NCI-H2171 (cell line): ENCODE data around the gene LXN.
A peak's percentile ranks its signal among the peaks of the same experiment; 100 is the strongest.

ENCODE experiments used
- DNase-seq: peaks from one replicate; lab custom pipeline; 2025; lab: John Stamatoyannopoulos, UW

LXN gene

GRCh38 chr3:158668506-158668905 lies 3.9 kb downstream of the LXN start:
- DNase-seq, result no peak

- no peak for DNase-seq
These were observed 6.0 kb downstream of the LXN start for GRCh38 chr3:158666416-158666815.

GRCh38 chr3:158663832-158664231 lies 8.6 kb downstream of the LXN start:
- DNase-seq, result no peak

- DNase-seq, result no peak
These were observed 9.2 kb downstream of the LXN start for GRCh38 chr3:158663246-158663645.

- no peak for DNase-seq
These were observed 11.7 kb downstream of the LXN start for GRCh38 chr3:158660711-158661110.

GRCh38 chr3:158659454-158660237 lies 12.8 kb downstream of the LXN start:
- DNase-seq, result no peak

- DNase-seq, result no peak
These were observed 13.6 kb downstream of the LXN start for GRCh38 chr3:158658889-158659288.

GRCh38 chr3:158652463-158652862 lies 20.0 kb downstream of the LXN start:
- DNase-seq, result no peak

GRCh38 chr3:158651192-158651591 lies 21.3 kb downstream of the LXN start:
- no peak for DNase-seq

- no peak for DNase-seq
These were observed 22.7 kb downstream of the LXN start for GRCh38 chr3:158649791-158650190.

GRCh38 chr3:158644345-158644908 lies 28.0 kb downstream of the LXN start, which contains the start of gene GFM1:
TSS of gene GFM1 (plus strand) at chr3:158644527. CDS start at chr3:158644635, 108 bp downstream.
- peak; percentile 92 for DNase-seq

GRCh38 chr3:158642474-158643210 lies 29.8 kb downstream of the LXN start:
- DNase-seq, result no peak

GRCh38 chr3:158642005-158642404 lies 30.4 kb downstream of the LXN start:
- DNase-seq, result no peak

GRCh38 chr3:158640646-158641045 lies 31.8 kb downstream of the LXN start:
- no peak for DNase-seq

GRCh38 chr3:158631981-158632380 lies 40.5 kb downstream of the LXN start:
- DNase-seq, result no peak

- no peak for DNase-seq
These were observed 46.6 kb downstream of the LXN start for GRCh38 chr3:158625881-158626280.

GRCh38 chr3:158617982-158618875 lies 54.2 kb downstream of the LXN start:
- no peak for DNase-seq
